ENCODE data around the gene UVRAG.
A peak's percentile ranks its signal among the peaks of the same experiment; 100 is the strongest.
"Not testable (repeated sequence)": the region's sequence is repeated elsewhere in the genome, so short reads cannot be mapped to it uniquely, and the experiment has no call there.

The UVRAG gene

GRCh38 chr11:75979075-75979474 is 164.1 kb downstream of the UVRAG start:
- not testable (repeated sequence) for DNase-seq

GRCh38 chr11:75979479-75980027 is 164.5 kb downstream of the UVRAG start:
- DNase-seq: peak; percentile 8

GRCh38 chr11:75980031-75980430 is 165.0 kb downstream of the UVRAG start:
- DNase-seq: no peak

- no peak for DNase-seq
These were observed 166.5 kb downstream of the UVRAG start for GRCh38 chr11:75981546-75981945.

GRCh38 chr11:75982309-75982708 is 167.3 kb downstream of the UVRAG start:
- DNase-seq: no peak

GRCh38 chr11:75986966-75987365 is 172.0 kb downstream of the UVRAG start:
- no peak for DNase-seq

GRCh38 chr11:75993126-75993525 is 178.1 kb downstream of the UVRAG start:
- no peak for DNase-seq

GRCh38 chr11:75994616-75995015 is 179.6 kb downstream of the UVRAG start:
- DNase-seq: no peak

- no peak for DNase-seq
These were observed 181.8 kb downstream of the UVRAG start for GRCh38 chr11:75996523-75997442.

- no peak for DNase-seq
These were observed 189.4 kb downstream of the UVRAG start for GRCh38 chr11:76004400-76004799.

GRCh38 chr11:76005756-76006155 is 190.7 kb downstream of the UVRAG start:
- DNase-seq: no peak

- no peak for DNase-seq
These were observed 192.2 kb downstream of the UVRAG start for GRCh38 chr11:76007166-76007565.

- DNase-seq: no peak
These were observed 193.5 kb downstream of the UVRAG start for GRCh38 chr11:76008474-76008873.

GRCh38 chr11:76010051-76010450 is 195.0 kb downstream of the UVRAG start:
- DNase-seq: no peak

- DNase-seq: no peak
These were observed 198.5 kb downstream of the UVRAG start for GRCh38 chr11:76013526-76013925.

GRCh38 chr11:76023236-76024068 is 208.4 kb downstream of the UVRAG start:
- no peak for DNase-seq

GRCh38 chr11:76025068-76025467 is 210.1 kb downstream of the UVRAG start:
- no peak for DNase-seq

- no peak for DNase-seq
These were observed 210.8 kb downstream of the UVRAG start for GRCh38 chr11:76025817-76026216.

- no peak for DNase-seq
These were observed 211.3 kb downstream of the UVRAG start for GRCh38 chr11:76026281-76026680.

- DNase-seq: no peak
These were observed 211.9 kb downstream of the UVRAG start for GRCh38 chr11:76026862-76027261.

- no peak for DNase-seq
These were observed 215.3 kb downstream of the UVRAG start for GRCh38 chr11:76030286-76030685.

- no peak for DNase-seq
These were observed 216.1 kb downstream of the UVRAG start for GRCh38 chr11:76030968-76031590.

GRCh38 chr11:76033699-76034098 is 218.7 kb downstream of the UVRAG start:
- DNase-seq: no peak
